NCI-H1092 treated with DMSO at 0.1 percent for 48 hours (cell line): ENCODE measurements around the gene R3HDM4.

Experiments
- DNase-seq: peaks from one replicate; lab custom pipeline; 2025; lab: John Stamatoyannopoulos, UW

R3HDM4 gene

DNA sequence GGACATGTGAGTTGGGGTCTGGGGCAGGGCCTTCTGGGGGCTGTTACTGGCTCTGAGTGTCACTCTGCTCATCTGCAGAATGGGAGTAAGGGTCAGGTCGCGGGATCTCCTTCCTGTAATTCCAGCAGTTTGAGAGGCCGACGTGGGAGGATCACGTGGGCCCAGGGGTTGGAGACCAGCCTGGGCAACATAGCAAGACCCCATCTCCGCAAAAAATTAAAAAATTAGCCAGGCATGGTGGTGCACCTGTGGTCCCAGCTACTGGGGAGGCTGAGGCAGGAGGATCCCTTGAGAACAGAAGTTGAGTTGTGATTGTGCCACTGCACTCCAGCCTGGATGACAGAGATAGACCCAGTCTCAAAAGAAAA is 16.9 kb upstream of the R3HDM4 start:
- no peak for DNase-seq

DNA sequence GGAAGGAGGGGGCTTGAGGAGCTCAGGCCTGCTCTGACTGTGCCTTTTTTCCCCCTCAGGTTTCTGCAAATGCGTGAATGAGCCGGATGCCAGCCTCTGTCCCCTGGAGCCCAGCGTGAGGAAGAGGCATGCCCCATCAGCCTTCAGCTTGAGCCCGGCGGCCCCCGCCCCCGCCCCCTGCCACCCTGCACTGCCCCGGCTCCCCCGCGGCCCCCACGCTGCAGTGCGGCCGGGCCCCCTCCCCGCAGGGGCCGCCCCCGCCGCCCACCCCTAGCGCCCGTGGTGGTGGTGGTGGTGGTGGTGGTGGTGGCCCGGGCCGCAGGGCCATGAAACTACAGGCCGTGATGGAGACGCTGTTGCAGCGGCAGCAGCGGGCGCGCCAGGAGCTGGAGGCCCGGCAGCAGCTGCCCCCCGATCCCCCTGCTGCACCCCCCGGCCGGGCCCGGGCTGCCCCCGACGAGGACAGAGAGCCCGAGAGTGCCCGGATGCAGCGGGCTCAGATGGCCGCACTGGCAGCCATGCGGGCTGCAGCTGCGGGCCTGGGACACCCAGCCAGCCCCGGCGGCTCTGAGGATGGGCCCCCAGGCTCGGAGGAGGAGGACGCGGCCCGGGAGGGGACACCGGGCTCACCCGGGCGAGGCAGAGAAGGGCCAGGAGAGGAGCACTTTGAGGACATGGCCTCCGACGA is 16.3 kb upstream of the R3HDM4 start:
- no peak for DNase-seq

- DNase-seq = no peak
Observed at GRCh38 chr19:928471-929202, 15.6 kb upstream of the R3HDM4 start.

- no peak for DNase-seq
Observed at GRCh38 chr19:927780-928401, 14.9 kb upstream of the R3HDM4 start.

GRCh38 chr19:927351-927779 is 14.3 kb upstream of the R3HDM4 start:
- DNase-seq = no peak

GRCh38 chr19:926589-927350 is 13.8 kb upstream of the R3HDM4 start:
- DNase-seq = no peak

- no peak for DNase-seq
Observed at GRCh38 chr19:926323-926588, 13.2 kb upstream of the R3HDM4 start.

DNA sequence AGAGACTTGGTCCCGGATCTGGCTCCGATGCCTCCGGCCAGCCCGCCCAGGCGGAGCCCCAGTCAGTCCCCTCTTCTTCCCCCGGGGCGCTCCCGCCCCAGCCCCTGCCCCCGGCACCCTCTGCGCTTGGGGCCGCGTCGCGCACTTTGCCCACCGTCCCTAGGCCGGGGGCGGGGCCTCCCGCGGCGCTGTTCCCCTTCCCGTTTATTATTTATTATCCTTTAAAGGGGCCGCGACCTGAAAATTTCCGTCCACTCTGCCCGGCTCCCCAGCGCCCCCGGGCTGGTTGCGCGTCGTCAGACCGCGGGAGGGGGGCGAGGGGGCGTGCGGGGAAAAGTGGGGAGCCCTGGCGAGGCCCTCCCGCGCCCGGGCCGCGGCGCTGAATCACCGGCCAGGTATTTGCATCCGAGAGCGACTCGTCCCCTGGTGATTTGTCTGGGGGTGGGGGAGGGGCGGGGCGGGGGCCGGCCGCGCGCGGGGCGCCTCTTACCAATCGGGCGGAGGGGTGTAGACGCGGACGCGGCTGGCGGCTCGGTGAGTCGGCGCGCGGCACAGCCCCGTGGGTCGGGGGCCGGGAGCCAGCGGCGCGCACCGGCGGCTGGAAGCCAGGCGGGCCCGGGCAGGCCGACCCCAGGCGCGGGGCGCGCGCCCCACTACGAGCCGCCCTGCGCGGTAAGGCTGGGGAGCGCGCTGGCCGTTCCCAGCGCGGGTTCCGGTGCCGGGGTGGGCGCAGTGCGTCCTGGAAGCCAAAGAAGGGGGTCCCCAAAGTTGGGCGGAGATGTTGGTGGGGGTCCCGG is 12.7 kb upstream of the R3HDM4 start, which contains the start of gene ARID3A:
ARID3A (plus strand) TSS at position 510 of the 797 bp plus-strand sequence. CDS start 3,494 bp downstream, outside the sequence.
- peak; percentile 86 for DNase-seq

- peak; percentile 85 for DNase-seq
Observed at GRCh38 chr19:925087-925525, 12.1 kb upstream of the R3HDM4 start.

DNA sequence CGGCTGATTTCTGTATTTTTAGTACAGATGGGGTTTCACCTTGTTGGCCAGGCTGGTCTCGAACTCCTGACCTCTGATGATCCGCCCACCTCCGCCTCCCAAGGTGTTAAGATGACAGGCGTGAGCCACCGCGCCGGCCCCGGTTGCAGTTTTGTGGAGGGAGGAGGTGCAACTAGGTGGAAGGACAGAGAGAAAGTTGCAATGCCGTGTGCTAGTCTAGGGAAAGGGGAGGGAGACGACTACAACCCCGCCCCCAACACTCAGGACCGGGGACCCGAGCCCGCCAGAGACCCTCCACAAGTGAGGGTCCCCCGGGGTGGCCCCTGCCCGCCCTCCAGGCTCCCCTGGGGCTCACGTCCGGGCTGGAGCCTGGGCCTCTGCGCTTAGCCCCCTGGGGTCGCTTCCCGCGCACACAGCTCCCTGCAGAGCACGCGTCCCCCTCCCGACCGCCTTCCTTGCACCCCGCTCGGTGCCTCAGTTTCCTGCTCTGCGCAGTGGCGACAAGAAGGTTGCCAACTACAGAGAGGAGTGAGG is 11.6 kb upstream of the R3HDM4 start:
- DNase-seq = peak; percentile 5

GRCh38 chr19:920051-920864 is 7.2 kb upstream of the R3HDM4 start:
- DNase-seq = peak; percentile 39

DNA sequence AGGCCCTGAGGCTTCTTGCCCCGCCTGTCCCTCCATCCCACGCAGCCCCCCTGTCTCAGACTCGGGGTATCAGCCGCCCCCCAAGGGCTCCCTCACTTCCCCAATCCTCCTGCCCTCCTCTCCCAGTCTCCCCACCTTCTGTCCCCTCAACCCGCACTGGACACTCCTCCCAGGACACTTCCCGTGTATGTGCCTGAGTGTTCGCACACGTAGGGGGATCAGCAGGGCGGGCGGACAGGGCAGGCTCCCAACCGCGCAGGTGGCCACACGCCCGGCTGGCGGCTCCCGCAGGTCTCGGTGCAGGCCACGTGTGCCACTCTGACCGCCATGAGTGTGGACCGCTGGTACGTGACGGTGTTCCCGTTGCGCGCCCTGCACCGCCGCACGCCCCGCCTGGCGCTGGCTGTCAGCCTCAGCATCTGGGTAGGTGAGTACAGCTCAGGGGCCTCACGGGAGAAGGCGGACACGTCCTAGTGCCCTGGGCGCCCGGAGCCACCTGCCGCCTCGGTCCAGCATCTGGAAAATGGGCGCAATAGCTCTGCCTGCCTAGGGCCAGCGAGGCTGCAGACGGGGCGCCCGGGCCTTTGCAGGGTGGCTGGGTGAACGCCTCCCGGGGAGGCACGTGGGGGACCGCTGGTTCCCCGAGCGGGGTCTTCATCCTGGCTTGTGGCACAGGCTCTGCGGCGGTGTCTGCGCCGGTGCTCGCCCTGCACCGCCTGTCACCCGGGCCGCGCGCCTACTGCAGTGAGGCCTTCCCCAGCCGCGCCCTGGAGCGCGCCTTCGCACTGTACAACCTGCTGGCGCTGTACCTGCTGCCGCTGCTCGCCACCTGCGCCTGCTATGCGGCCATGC is 6.4 kb upstream of the R3HDM4 start:
- DNase-seq = peak; percentile 39

DNA sequence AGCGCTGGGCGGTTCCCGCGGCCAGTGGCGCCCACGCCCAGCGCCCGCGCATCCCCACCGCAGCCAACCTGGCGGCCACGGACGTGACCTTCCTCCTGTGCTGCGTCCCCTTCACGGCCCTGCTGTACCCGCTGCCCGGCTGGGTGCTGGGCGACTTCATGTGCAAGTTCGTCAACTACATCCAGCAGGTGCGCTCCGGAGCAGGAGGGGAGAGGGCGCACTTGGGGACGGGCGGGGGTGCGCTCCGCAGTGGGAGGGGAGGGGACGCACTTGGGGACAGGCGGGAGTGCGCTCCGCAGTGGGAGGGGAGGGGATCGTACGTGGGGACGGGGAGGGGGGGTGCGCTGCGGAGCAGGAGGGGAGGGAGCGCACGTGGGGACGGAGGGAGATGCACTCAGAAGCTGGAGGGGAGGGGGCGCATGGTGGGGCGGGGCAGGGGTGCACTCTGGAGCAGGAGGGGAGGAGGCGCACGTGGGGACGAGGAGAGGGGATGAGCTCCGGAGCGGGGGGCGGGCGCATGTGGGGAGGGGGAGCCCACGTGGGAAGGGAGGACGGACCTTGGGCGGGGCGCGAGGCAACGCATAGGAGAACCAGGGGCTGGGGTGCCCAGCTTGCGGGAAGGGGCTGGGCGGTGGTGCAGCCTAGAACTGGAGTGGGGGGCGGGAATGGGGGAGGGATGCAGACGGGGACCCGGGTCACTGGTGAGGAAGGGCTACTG is 5.6 kb upstream of the R3HDM4 start:
- no peak for DNase-seq

GRCh38 chr19:918152-918437 is 5.1 kb upstream of the R3HDM4 start:
- no peak for DNase-seq

- DNase-seq = peak; percentile 22
Observed at GRCh38 chr19:917323-918151, 4.5 kb upstream of the R3HDM4 start, which contains the start of gene KISS1R. TSS of gene KISS1R (plus strand) at chr19:917333. CDS start at chr19:917503, 170 bp downstream.

GRCh38 chr19:916645-917322 is 3.8 kb upstream of the R3HDM4 start:
- DNase-seq = peak; percentile 21
